Endothelial cell (in vitro differentiated cells): ENCODE measurements around the gene PRDM12. TPM values are rescaled to one million over a fixed set of nuclear protein-coding genes. Genes with fewer than 3 reads are reported as not detected.

ENCODE experiments used
- DNase-seq: peaks from one replicate; pipeline ENCODE4 v3.0.0; 2021; ENCODE audit warnings: low spot score
- H3K27ac Mint-ChIP-seq: one replicate; pipeline ENCODE4 v1.8.0; 2021; ENCODE audit warnings: mixed read lengths, inconsistent platforms; ENCODE audit not compliant: unreplicated experiment
- H3K27me3 Mint-ChIP-seq: one replicate; pipeline ENCODE4 v1.8.0; 2021; ENCODE audit warnings: mild to moderate bottlenecking, moderate library complexity, mixed read lengths, inconsistent platforms; ENCODE audit not compliant: unreplicated experiment
- H3K36me3 Mint-ChIP-seq: one replicate; pipeline ENCODE4 v1.8.0; 2021; ENCODE audit warnings: mild to moderate bottlenecking, low read depth, mixed read lengths, inconsistent platforms; ENCODE audit not compliant: unreplicated experiment
- H3K4me1 Mint-ChIP-seq: one replicate; pipeline ENCODE4 v1.8.0; 2021; ENCODE audit warnings: mild to moderate bottlenecking, mixed read lengths, inconsistent platforms; ENCODE audit not compliant: unreplicated experiment
- H3K4me3 Mint-ChIP-seq: one replicate; pipeline ENCODE4 v1.8.0; 2021; ENCODE audit warnings: mild to moderate bottlenecking, mixed read lengths, inconsistent platforms; ENCODE audit not compliant: unreplicated experiment
- H3K9me3 Mint-ChIP-seq: one replicate; pipeline ENCODE4 v1.8.0; 2021; ENCODE audit warnings: mixed read lengths, inconsistent platforms; ENCODE audit not compliant: unreplicated experiment
- CTCF ChIP-seq: fragments of 200-600 bp; sonication (generic); IDR thresholded peaks from one replicate; pipeline ENCODE4 v1.5.0; 2021; ENCODE audit warnings: antibody characterized with exemption; ENCODE audit not compliant: unreplicated experiment
- total RNA-seq: library from RNA; stranded (reverse); fragmentation: NEBNext Ultra II Directional; extraction: Animal tissue kit (Norgen Biotek cat#: 25700); gene quantifications from one replicate; pipeline ENCODE4 v1.2.1, GENCODE V29; 2021; ENCODE audit not compliant: unreplicated experiment

PRDM12 gene
- total RNA-seq, 1 donor from 2014 or later = not detected

GRCh38 chr9:130666393-130667119, 2.2 kb downstream of the PRDM12 start:
- Mint-ChIP-seq H3K4me3 (no peak overlapping the region), H3K4me1 (peaks cover 2% of the 10 kb centered on the region), H3K36me3 (peaks cover 4% of the 10 kb centered on the region), H3K27ac (no peak overlapping the region), H3K9me3 (no peaks in the 10 kb centered on the region), H3K27me3 (peaks cover 36% of the 10 kb centered on the region)
- no peak for DNase-seq
- TF ChIP-seq CTCF = no peak

GRCh38 chr9:130667120-130667435, 2.7 kb downstream of the PRDM12 start:
- no peak for TF ChIP-seq CTCF
- peaks cover 2% of the 10 kb centered on the region for H3K4me1 Mint-ChIP-seq
- peaks cover 4% of the 10 kb centered on the region for H3K36me3 Mint-ChIP-seq
- no peaks in the 10 kb centered on the region for H3K9me3 Mint-ChIP-seq
- no peak for DNase-seq
- H3K4me3 Mint-ChIP-seq = no peak overlapping the region
- H3K27ac Mint-ChIP-seq = no peak overlapping the region
- H3K27me3 Mint-ChIP-seq = peaks cover 33% of the 10 kb centered on the region

- peaks cover 28% of the 10 kb centered on the region for H3K27me3 Mint-ChIP-seq
- H3K4me1 Mint-ChIP-seq = peaks cover 2% of the 10 kb centered on the region
- no peak for DNase-seq
- no peak overlapping the region for H3K4me3 Mint-ChIP-seq
- H3K36me3 Mint-ChIP-seq = peaks cover 4% of the 10 kb centered on the region
- H3K9me3 Mint-ChIP-seq = no peaks in the 10 kb centered on the region
- no peak overlapping the region for H3K27ac Mint-ChIP-seq
- no peak for TF ChIP-seq CTCF
Observed at GRCh38 chr9:130668196-130668595, 3.8 kb downstream of the PRDM12 start.

GRCh38 chr9:130668659-130669058, 4.3 kb downstream of the PRDM12 start:
- Mint-ChIP-seq H3K36me3 (peaks cover 4% of the 10 kb centered on the region), H3K4me1 (peaks cover 2% of the 10 kb centered on the region), H3K4me3 (no peak overlapping the region), H3K27ac (no peak overlapping the region), H3K9me3 (no peaks in the 10 kb centered on the region), H3K27me3 (peaks cover 28% of the 10 kb centered on the region)
- no peak for DNase-seq
- TF ChIP-seq CTCF = no peak

GRCh38 chr9:130669965-130670364, 5.6 kb downstream of the PRDM12 start:
- no peak for TF ChIP-seq CTCF
- H3K27me3 Mint-ChIP-seq = peaks cover 28% of the 10 kb centered on the region
- peaks cover 4% of the 10 kb centered on the region for H3K36me3 Mint-ChIP-seq
- H3K4me1 Mint-ChIP-seq = peaks cover 2% of the 10 kb centered on the region
- no peak for DNase-seq
- no peak overlapping the region for H3K4me3 Mint-ChIP-seq
- no peaks in the 10 kb centered on the region for H3K9me3 Mint-ChIP-seq
- H3K27ac Mint-ChIP-seq = no peak overlapping the region
